SH-SY5Y (cell line): Measurements from ENCODE around the gene KIZ.

Source experiments
- GATA2 ChIP-seq: IDR thresholded peaks from 2 replicates; pipeline ENCODE4 v1.6.1; 2011; ENCODE audit warnings: mild to moderate bottlenecking, low read depth, low read length
- GATA3 ChIP-seq: IDR thresholded peaks from 2 replicates; pipeline ENCODE4 v1.6.1; 2011; ENCODE audit warnings: low read depth, mild to moderate bottlenecking, low read length, moderate library complexity

KIZ gene

GRCh38 chr20:21125849-21126580 is at the start of gene KIZ:
KIZ (plus strand) TSS chr20:21126082; CDS start chr20:21126116, 34 bp downstream.
- TF ChIP-seq GATA2 (no peak), GATA3 (no peak)

- TF ChIP-seq GATA3 (no peak), GATA2 (no peak)
Observed at GRCh38 chr20:21077809-21078345, 48.0 kb upstream of the KIZ start.

- TF ChIP-seq GATA2 (no peak), GATA3 (no peak)
Observed at GRCh38 chr20:21082584-21082983, 43.3 kb upstream of the KIZ start.

- TF ChIP-seq GATA2 (no peak), GATA3 (no peak)
Observed at GRCh38 chr20:21083825-21084325, 42.0 kb upstream of the KIZ start.

GRCh38 chr20:21087862-21088540 is 37.9 kb upstream of the KIZ start:
- TF ChIP-seq GATA2: no peak
- TF ChIP-seq GATA3: no peak

GRCh38 chr20:21089391-21089790 is 36.5 kb upstream of the KIZ start:
- no peak for TF ChIP-seq GATA2
- TF ChIP-seq GATA3: no peak

GRCh38 chr20:21090111-21090618 is 35.7 kb upstream of the KIZ start:
- no peak for TF ChIP-seq GATA3
- no peak for TF ChIP-seq GATA2

- TF ChIP-seq GATA3 (no peak), GATA2 (no peak)
Observed at GRCh38 chr20:21090721-21091120, 35.2 kb upstream of the KIZ start.

GRCh38 chr20:21092806-21093205 is 33.1 kb upstream of the KIZ start:
- TF ChIP-seq GATA2: no peak

GRCh38 chr20:21096321-21097043 is 29.4 kb upstream of the KIZ start:
- TF ChIP-seq GATA3 (no peak), GATA2 (no peak)

GRCh38 chr20:21099751-21100577 is 25.9 kb upstream of the KIZ start:
- TF ChIP-seq GATA2 (0 out of 2 replicates have a peak, but pooled peaks have one; percentile 10), GATA3 (no peak)

- no peak for TF ChIP-seq GATA3
- no peak for TF ChIP-seq GATA2
Observed at GRCh38 chr20:21100578-21101452, 25.1 kb upstream of the KIZ start.

- TF ChIP-seq GATA2 (no peak), GATA3 (no peak)
Observed at GRCh38 chr20:21101453-21101931, 24.4 kb upstream of the KIZ start.
